SHP77 treated with DMSO at 0.1 percent for 48 hours (cell line): Measurements from ENCODE around the gene CHRNB2.

Experiments
- DNase-seq: peaks from one replicate; lab custom pipeline; 2025; lab: John Stamatoyannopoulos, UW

Gene CHRNB2

GRCh38 chr1:154553056-154554030, 14.2 kb upstream of the CHRNB2 start:
- DNase-seq: no peak

DNA sequence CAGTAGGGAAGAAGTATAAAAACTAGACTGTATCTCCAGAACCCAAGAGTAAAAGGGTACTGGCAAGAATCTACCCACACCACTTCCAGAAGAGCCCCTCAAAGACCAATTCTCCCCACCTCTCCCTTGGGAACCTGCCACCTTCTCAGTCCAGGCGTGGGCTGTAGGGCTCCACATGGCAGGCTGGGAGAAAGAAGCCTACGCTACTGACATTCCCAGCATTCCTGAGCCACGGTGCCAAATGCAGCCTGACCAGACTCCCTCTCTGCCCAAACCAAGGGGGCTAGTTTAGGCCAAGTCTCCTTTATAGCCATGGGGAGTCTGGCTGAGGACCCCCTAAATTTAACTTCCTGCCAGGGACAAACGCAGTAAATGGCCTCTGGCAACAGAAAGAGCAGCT, 11.2 kb upstream of the CHRNB2 start:
- no peak for DNase-seq

GRCh38 chr1:154557248-154557938, 10.2 kb upstream of the CHRNB2 start:
- no peak for DNase-seq

DNA sequence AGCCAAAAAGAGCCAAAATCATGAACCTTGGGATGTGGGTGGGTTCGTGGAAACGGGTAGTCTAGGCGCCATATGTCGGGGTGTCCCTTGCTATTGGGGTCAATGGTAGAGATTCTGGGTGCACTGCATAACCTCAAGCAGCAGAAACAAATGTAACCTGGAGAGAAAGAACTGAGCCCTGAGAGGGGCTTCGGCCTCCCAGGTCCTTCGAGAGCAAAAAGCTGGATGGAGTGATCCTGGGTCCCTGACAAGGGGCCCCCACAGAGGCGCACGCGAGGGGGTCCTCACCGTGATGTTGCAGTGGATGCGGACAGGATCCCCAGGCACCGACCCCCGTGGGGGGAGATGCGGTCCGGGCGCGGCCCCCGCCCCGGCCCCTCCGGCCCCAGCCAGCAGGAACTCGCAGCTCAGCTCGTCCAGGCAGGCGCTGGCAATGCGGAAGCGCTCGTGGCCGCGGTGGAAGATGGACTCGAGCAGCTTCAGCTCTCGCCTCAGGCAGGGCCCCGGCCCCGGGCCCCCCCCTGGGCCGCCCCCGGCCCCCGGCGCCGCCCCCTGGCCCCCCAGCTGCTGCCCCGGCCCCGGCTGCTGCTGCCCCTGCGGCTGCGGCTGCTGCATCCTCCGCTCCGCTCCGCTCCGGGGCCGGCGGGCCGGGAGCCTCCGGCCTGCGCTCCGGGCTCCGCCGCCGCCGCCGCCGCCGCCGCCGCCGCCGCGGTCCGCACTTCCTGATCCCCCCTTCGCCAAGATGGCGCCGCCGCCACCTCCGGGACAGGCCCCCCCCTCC, 9.4 kb upstream of the CHRNB2 start, which contains the start of gene UBE2Q1:
TSS of gene UBE2Q1 (minus strand) at position 724 of the 781 bp plus-strand sequence. CDS start at position 615, 109 bp downstream.
- no peak for DNase-seq

- peak; percentile 99 for DNase-seq
Measured at GRCh38 chr1:154558720-154559465, 8.7 kb upstream of the CHRNB2 start.

DNA sequence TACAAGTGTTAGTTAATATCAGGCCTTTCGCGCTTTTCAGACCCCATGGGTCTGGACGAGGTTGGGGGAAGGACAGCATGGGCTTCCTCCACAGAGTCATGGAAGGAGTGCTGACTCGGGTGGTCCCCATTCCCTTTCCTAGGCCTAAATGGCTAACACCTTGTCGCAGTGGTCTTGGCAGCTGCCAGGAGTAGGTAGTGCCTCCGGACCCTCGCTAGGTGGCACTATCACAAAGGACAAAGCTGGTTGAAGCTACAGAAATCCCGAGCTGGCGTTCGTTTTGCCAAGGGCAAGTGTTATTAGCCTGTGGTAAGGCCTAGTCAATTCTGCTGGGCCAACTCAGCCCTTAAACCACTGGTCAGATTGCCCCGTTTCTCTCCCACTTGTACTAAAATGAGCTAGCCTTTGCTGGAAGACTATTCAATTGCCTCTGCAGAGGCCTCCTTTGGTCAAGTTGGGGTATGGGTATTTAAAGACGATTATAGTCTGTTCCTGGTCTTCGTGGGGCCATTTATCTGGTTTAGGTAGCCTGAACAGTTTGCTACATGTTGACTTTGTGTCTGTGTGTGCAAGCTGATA, 8.0 kb upstream of the CHRNB2 start:
- peak; percentile 98 for DNase-seq

- DNase-seq: no peak
Measured at GRCh38 chr1:154565876-154566275, 1.7 kb upstream of the CHRNB2 start.

GRCh38 chr1:154568157-154568815, 708 bp downstream of the CHRNB2 start:
- DNase-seq: no peak

DNA sequence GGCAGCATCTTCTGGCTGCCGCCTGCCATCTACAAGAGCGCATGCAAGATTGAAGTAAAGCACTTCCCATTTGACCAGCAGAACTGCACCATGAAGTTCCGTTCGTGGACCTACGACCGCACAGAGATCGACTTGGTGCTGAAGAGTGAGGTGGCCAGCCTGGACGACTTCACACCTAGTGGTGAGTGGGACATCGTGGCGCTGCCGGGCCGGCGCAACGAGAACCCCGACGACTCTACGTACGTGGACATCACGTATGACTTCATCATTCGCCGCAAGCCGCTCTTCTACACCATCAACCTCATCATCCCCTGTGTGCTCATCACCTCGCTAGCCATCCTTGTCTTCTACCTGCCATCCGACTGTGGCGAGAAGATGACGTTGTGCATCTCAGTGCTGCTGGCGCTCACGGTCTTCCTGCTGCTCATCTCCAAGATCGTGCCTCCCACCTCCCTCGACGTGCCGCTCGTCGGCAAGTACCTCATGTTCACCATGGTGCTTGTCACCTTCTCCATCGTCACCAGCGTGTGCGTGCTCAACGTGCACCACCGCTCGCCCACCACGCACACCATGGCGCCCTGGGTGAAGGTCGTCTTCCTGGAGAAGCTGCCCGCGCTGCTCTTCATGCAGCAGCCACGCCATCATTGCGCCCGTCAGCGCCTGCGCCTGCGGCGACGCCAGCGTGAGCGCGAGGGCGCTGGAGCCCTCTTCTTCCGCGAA, 3.8 kb downstream of the CHRNB2 start:
- DNase-seq: no peak

GRCh38 chr1:154571964-154572288, 4.3 kb downstream of the CHRNB2 start:
- no peak for DNase-seq

GRCh38 chr1:154572468-154573167, 5.0 kb downstream of the CHRNB2 start:
- no peak for DNase-seq

GRCh38 chr1:154573168-154573510, 5.6 kb downstream of the CHRNB2 start:
- DNase-seq: no peak

GRCh38 chr1:154574716-154575115, 7.1 kb downstream of the CHRNB2 start:
- peak; percentile 26 for DNase-seq

- DNase-seq: no peak
Measured at GRCh38 chr1:154575147-154575927, 7.8 kb downstream of the CHRNB2 start.

DNA sequence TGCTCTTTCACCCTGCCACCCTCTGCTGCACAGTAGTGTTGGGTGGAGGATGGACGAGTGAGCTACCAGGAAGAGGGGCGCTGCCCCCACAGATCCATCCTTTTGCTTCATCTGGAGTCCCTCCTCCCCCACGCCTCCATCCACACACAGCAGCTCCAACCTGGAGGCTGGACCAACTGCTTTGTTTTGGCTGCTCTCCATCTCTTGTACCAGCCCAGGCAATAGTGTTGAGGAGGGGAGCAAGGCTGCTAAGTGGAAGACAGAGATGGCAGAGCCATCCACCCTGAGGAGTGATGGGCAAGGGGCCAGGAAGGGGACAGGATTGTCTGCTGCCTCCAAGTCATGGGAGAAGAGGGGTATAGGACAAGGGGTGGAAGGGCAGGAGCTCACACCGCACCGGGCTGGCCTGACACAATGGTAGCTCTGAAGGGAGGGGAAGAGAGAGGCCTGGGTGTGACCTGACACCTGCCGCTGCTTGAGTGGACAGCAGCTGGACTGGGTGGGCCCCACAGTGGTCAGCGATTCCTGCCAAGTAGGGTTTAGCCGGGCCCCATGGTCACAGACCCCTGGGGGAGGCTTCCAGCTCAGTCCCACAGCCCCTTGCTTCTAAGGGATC, 8.5 kb downstream of the CHRNB2 start:
- no peak for DNase-seq

- DNase-seq: no peak
Measured at GRCh38 chr1:154577346-154578057, 9.9 kb downstream of the CHRNB2 start.

DNA sequence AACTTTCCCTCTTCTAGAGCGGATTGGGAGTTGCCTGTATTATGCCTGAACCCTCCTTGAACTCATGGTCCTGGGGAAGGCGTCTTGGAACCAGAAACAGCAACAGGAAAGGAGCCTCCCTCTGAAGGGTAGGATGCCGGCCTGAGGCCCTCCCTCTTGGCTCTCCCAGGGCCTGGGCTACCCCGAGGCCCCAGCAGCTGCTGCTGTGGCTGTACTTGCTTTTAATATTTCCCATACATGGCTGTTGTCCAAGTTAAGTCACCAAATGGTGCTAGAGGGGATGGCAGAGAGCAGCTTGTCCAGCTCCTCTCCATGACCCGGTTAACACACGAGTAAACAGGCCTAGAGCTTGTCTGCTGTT, 10.5 kb downstream of the CHRNB2 start:
- no peak for DNase-seq

GRCh38 chr1:154579374-154579773, 11.8 kb downstream of the CHRNB2 start:
- no peak for DNase-seq
